Stimulated activated CD8-positive, alpha-beta memory T cell treated with anti-CD3 and anti-CD28 coated beads, Interleukin-2, amount 100 ng/mL, for 48 hours (primary cell): ENCODE data around the gene FRMD1.

Source experiments
- DNase-seq, 2 donors: peaks; one replicate each; pipeline ENCODE4 v3.0.0-alpha.2; 2020; ENCODE audit warnings: low read depth in 2 of 2

Gene FRMD1

DNA sequence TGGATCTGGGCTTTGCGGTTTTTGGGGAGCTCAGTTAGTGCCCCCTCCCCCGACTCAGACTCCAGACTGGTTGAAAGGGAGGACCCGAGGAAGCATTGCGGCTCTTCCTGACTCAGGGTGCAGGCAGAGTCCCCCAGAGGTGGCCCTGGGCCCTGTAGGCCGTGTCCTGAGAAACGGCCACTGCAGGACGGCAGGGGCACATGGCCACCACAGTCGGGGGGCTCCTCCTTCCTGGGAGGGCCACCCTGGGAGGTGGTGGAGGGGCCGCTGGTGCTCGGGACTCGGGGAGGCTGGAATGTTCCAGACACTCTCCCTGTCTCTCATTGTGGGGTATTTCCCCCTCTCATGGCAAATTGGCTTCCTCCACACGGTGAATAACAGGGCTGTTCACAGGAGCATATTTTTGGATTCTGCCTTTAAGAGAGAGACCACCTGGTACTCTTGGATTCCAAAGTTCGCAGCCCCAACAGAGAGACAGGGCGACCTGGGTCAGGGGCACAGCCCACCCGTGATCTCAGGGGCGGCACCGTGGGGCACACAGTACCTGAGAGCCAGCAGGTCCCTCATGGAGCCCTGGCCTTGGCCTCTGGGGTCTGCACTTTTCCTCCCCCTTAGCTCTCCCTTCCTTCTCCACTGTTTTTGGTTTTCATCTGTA is 35.7 kb downstream of the FRMD1 start:
- DNase-seq: no peak

GRCh38 chr6:168042426-168043192 is 36.4 kb downstream of the FRMD1 start:
- DNase-seq: no peak

DNA sequence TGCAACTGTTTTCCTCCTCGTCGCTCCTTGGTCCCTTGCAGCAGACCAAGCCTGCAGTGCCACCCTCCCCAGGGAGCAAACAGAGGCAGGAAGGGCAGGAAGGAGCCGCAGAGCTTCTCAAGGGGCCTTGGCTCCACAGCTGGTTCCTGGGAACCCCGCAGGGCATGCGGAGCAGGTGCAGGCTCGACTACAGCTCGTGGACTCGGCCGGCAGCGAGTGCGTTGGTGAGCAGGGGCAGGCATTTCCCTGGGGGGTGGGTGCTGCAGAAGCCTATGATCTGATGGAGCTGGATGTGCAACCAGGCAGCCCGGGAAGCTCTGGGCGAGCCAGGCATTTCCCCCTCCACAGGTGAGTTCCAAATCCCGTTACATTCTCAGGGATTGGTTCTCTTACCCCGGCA is 37.1 kb downstream of the FRMD1 start:
- no peak for DNase-seq

GRCh38 chr6:168040856-168041496 is 38.0 kb downstream of the FRMD1 start:
- no peak for DNase-seq

DNA sequence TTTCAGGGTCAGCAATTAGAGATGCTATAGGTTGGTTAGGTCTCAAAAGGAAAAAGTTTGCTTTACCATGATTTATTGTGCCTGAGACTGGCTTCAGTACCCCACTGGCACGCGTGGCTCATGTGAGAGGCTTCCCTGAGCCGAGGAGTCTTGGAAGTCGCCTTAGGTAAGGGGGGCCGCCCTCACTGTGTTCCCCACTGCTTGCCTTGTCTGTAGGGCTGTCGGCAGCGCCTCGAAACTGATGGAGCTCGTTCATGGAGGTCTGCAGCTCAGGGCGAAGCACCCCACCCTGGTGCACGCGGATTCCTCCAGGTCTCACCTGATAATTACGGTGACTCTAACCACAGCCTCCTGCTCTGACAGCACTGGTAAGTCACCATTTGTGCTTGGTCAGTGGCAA is 39.2 kb downstream of the FRMD1 start:
- DNase-seq: no peak

- DNase-seq: no peak
Observed at GRCh38 chr6:168039301-168039700, 39.7 kb downstream of the FRMD1 start.

- no peak for DNase-seq
Observed at GRCh38 chr6:168038576-168039140, 40.4 kb downstream of the FRMD1 start.

- no peak for DNase-seq
Observed at GRCh38 chr6:168037856-168038255, 41.2 kb downstream of the FRMD1 start.

DNA sequence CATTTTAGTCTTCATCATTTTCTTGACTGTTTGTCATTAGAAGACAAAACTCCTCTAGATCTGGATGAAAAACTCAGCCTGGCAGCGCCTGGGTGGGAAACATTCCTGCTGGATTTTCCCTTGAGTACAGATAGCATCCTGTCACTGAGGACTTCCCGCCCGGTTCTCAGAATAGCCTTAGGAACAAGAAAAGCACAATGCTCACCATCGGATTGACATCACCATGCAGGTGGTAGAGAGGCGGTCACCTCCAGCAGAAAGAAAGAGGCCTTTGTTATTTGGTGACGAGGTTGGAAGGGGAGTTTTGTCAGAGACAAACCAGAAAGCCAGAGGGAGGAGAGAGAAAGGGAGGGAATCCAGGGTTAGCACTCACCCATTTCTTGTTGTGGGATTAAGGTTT is 41.8 kb downstream of the FRMD1 start:
- no peak for DNase-seq

GRCh38 chr6:168035661-168036545 is 43.1 kb downstream of the FRMD1 start:
- no peak for DNase-seq

DNA sequence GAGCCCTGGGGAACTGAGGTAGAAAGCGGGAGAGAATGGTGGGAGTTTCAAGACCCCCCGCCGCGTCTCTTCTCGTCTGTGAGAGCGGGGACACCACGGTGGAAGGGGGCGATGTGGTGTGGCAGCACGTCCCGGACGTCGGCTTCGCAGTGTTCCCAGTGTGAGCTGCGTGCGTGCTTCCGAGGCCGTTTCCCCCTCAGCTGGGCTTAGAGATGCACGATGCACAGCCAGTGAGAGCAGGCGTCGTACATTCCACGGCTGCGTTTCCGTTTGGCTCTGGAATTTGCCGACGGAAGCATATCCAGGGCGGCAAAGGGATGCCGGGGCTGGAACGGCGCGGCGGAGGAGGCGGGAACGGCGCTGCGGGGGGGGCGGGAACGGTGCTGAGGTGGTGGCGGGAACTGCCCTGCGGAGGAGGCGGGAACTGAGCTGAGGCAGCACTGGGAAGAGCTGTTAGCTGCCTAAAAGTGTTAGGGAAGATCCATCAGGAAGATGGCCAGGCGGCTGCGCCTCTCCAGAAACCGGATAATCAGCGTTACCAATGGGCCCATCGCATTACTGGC is 43.8 kb downstream of the FRMD1 start:
- no peak for DNase-seq

DNA sequence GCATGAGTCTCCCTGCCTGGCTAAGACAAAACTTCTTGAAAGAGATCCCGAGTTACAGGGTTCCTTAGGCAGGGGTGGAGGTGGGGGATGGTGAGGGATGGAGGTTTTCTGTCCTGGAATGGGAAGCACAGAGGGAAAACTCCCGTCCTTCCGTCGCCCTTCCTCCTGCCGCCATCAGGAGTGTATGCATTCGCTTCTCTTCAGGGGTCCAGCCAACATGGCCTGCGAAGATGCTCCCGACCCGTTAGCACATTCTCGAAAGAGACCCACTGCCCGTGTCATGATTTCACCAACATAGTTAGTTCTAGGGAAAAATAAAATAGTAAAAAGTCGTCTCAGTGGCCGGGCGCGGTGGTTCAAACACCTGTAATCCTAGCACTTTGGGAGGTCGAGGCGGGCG is 44.5 kb downstream of the FRMD1 start:
- DNase-seq: no peak

DNA sequence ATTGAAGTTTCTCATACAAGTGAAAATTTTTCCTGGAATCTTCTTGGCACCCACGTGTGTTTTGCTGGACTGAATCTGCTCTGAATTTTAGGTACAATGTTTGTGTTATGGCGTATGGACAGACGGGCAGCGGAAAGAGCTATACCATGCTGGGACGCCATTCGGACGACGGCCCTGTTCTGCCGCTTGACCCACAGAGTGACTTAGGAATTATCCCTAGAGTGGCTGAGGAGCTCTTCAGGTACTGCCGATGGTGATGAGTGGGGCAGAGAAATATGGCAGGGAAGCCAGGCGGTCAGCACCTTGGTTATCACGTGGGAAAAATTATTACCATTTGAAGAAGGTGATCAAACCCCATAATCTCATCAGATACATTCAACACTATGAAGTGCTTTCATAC is 45.2 kb downstream of the FRMD1 start:
- no peak for DNase-seq

- DNase-seq: no peak
Observed at GRCh38 chr6:168032005-168032760, 46.8 kb downstream of the FRMD1 start.

DNA sequence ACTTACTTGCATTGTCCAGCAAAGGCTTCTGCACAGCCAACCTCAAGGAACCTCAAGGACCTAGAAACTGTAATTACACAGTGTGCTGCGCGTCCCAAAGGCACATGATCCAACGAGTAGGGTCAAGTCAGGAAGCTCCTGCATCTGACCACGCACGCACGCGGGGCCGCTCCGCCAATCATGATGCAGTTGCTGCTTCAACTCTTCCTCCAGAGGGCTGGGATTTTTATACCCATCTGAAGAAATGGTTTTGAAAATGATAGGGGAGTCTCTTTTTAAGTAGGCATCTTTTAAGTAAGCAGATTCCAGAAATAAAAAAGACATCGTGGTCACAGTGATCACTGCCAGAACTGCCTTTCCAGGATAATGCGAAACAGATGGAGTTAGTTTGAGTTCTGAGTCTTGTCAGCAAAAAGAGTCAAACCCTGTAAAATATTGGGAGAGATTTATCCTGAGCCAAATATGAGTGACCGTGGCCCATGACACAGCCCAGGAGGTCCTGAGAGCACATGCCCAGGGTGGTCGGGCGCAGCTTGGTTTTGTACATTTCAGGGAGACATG is 47.5 kb downstream of the FRMD1 start:
- no peak for DNase-seq

GRCh38 chr6:168030908-168031307 is 48.1 kb downstream of the FRMD1 start:
- no peak for DNase-seq

GRCh38 chr6:168030218-168030746 is 48.7 kb downstream of the FRMD1 start:
- no peak for DNase-seq

DNA sequence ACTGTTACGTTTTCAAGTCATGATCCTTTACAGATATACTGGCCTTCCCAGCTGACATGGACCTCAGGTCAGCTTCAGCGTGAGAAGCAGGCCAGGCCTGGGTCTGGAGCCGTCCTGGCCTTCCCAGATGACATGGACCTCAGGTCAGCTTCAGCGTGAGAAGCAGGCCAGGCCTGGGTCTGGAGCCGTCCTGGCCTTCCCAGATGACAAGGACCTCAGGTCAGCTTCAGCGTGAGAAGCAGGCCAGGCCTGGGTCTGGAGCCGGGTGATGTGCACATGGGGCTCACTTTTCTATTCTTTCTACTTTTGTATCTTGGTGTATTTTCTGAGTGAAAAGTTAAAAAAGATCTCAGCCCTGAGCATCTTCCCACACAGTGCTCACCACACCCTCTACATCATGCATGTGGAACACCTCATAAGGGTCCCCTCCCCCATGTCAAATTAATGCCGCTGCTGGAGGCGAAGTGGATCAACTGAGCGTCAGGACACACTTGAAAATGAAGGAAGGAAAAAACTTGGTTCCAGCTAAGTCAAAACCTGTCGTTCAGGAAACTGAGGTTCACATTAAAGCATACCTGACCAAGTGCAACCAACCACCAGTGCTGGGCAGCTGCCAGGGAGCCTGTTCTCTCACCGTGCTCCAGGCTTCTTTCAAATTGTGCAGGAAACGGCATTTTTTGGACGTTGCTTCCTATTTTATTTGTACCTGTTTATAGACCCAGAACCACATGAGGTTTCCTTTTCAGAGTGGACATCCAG is 49.4 kb downstream of the FRMD1 start:
- no peak for DNase-seq

- DNase-seq: no peak
Observed at GRCh38 chr6:168028181-168028580, 50.8 kb downstream of the FRMD1 start.
